PFSK-1 (cell line): ENCODE measurements around the gene RMI1.

Experiments
- FOXP2 ChIP-seq: optimal IDR thresholded peaks from 2 replicates; pipeline ENCODE3; 2011; ENCODE audit warnings: borderline replicate concordance, control low read depth, inconsistent platforms; ENCODE audit not compliant: insufficient read depth; ENCODE audit errors: extremely low read length, extremely low read depth
- POLR2AphosphoS5 ChIP-seq: IDR thresholded peaks from 2 replicates; pipeline ENCODE4 v1.6.1; 2012; ENCODE audit warnings: low read depth, mild to moderate bottlenecking, control low read depth, low read length, moderate library complexity
- SIN3A ChIP-seq: IDR thresholded peaks from 2 replicates; pipeline ENCODE4 v1.6.1; 2012; ENCODE audit warnings: mild to moderate bottlenecking, low read length, moderate library complexity, borderline replicate concordance; ENCODE audit not compliant: insufficient read depth
- TAF1 ChIP-seq: IDR thresholded peaks from 2 replicates; pipeline ENCODE4 v1.6.1; 2012; ENCODE audit warnings: low read length, control low read depth, borderline replicate concordance; ENCODE audit not compliant: insufficient read depth
- TF ChIP-seq, protein P1 (sequence below), 2 experiments: IDR thresholded peaks; 2 replicates each; pipeline versions ENCODE4 v1.6.1 to v1.8.0; 2011 to 2012; ENCODE audit warnings: low read depth in 2 of 2, low read length in 2 of 2, control low read depth in 1 of 2, inconsistent platforms in 1 of 2, mild to moderate bottlenecking in 1 of 2, moderate library complexity in 1 of 2; ENCODE audit not compliant: insufficient read depth in 1 of 2

The RMI1 gene

DNA sequence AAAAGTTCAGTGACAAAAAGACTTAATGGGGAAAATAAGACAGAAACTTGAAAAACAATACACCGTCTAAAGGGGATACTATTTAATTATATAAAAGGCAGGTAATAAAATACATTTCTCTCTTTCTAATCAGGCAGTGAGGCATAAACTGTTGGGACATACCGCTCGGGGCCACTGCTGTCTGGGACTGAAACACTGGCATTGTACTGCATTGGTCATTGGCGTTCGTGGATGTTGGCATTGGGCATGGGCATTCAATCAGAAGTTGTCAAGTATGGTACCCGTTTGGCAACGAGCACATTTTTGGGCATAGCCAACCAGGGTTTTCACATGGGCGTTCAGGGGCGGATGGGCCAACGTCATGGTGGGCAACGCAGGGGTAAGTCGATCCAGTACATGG lies 5.3 kb upstream of the RMI1 start:
- TF ChIP-seq SIN3A = no peak

DNA sequence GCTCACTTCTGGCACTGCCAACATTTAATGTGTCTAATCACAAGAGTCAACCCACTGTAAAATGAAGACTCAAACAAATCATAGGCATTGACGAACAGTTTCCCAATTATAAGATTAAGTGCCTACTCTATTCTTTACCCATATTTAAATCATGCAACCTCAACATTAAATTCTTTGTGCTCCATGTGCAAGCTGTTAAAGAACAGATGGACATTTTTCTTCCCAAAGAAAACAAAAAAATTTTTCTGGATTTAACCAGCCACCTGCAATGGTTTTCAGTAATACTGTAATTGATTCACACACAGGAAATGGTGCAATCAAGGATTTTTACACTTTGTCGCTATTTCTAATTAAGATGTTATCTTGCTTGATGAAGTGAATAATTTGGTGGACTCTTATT lies 4.2 kb upstream of the RMI1 start:
- TF ChIP-seq SIN3A = no peak
- TF ChIP-seq TAF1 = no peak
- TF ChIP-seq POLR2AphosphoS5 = no peak
- no peak for TF ChIP-seq FOXP2
- TF ChIP-seq, protein P1, sequence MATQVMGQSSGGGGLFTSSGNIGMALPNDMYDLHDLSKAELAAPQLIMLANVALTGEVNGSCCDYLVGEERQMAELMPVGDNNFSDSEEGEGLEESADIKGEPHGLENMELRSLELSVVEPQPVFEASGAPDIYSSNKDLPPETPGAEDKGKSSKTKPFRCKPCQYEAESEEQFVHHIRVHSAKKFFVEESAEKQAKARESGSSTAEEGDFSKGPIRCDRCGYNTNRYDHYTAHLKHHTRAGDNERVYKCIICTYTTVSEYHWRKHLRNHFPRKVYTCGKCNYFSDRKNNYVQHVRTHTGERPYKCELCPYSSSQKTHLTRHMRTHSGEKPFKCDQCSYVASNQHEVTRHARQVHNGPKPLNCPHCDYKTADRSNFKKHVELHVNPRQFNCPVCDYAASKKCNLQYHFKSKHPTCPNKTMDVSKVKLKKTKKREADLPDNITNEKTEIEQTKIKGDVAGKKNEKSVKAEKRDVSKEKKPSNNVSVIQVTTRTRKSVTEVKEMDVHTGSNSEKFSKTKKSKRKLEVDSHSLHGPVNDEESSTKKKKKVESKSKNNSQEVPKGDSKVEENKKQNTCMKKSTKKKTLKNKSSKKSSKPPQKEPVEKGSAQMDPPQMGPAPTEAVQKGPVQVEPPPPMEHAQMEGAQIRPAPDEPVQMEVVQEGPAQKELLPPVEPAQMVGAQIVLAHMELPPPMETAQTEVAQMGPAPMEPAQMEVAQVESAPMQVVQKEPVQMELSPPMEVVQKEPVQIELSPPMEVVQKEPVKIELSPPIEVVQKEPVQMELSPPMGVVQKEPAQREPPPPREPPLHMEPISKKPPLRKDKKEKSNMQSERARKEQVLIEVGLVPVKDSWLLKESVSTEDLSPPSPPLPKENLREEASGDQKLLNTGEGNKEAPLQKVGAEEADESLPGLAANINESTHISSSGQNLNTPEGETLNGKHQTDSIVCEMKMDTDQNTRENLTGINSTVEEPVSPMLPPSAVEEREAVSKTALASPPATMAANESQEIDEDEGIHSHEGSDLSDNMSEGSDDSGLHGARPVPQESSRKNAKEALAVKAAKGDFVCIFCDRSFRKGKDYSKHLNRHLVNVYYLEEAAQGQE (IDR thresholded peaks at IDR 0.05; ENCODE audit: insufficient read depth in 1 of 2, low read depth in 2 of 2, low read length in 2 of 2) = no peak

DNA sequence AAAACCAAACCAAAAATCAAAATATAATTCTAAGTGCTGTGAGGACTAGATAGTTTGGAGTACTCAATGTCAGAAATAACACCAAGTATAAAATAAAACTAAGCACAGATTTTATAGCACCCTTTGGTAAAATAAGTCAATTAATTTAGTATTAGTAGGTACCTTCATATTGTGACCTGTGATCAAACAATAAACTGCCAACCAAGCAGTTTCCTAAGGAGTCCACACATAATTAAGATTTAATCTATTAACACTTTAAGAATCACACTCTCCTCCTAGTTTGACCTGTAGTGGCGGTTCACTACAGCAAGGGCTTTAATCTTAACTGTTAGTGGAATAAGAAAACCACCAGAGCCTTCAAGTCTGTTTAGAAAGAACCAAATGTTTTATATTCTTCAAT lies 3.4 kb upstream of the RMI1 start:
- no peak for TF ChIP-seq FOXP2
- TF ChIP-seq, protein P1 (IDR thresholded peaks at IDR 0.05; ENCODE audit: insufficient read depth in 1 of 2, low read depth in 2 of 2, low read length in 2 of 2) = no peak
- TF ChIP-seq POLR2AphosphoS5 = no peak
- no peak for TF ChIP-seq TAF1
- TF ChIP-seq SIN3A = no peak

DNA sequence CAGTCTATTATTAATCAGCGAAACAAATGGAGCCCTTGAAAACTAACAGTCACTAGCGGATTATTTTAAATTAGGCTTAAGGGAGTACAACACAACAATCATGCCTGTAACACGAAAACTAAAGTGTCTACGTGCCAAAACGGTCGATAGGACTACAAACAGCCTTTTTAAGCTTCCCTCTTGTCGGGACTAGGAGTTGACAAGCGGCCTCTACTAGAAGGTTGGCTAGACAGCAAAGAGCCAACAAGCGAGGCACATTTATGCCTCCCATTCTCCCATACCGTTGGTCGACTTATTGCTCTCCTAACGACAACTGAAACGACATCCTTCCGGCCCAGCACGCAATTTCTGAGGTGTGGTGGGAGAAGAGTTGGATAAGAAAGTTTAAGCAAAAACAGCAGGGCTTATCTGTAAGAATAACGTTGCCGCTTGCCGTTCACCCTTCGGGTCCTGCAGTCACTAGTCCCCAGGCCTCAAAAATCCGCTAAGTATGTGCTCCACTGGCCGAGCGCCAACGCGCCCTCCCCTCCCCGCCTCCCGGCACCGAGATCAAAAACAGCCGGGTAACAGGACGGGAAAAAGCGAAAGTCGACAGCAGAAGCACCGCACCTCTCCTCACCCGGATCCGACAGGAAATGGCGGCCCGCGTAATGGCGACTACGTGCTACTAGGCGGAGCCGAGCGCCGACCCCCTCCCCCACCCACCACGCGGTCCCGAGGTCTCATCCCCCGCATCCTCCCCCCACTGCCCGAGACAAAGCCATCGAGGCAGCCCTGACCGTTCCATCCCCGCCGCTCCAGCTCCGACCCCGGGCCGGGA lies 1.4 kb upstream of the RMI1 start:
- TF ChIP-seq TAF1 (peak; percentile 93), SIN3A (peak; percentile 40; the same call in 1 of the 2 replicates), POLR2AphosphoS5 (peak; percentile 53), FOXP2 (peak; percentile 7)
- TF ChIP-seq, protein P1 (IDR thresholded peaks at IDR 0.05; ENCODE audit: insufficient read depth in 1 of 2, low read depth in 2 of 2, low read length in 2 of 2) = no peak

DNA sequence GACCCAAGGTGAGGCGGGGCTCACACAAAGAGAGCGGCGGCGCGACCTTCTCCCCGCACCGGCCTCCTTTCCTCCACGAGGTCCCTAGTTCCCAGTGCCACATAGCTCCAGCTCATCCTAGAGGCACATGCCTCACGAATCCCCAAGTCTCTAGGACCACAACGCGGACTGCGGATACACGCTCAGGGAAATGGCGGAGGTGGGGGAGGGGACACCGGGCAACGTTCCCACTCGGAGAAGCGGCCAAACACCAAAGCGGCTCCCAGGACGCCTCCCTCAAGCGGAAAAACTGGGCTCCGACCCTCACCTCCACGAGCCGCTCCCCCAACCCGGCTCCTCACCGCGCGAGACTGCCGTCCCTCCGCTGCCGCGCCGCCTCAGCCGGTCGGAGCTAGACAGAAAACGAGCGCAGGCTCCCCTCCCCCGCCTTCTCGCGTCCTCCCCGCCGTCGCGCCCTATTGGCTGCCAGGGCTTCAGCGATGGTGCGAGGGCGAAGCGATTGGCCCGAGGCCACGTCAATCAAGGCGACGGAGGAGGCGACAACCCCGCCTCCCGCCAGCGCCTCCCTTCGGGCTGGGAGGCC lies 702 bp upstream of the RMI1 start, which contains the start of gene HNRNPK:
Gene HNRNPK, minus strand, starts transcription at position 404 of the 583 bp plus-strand sequence. CDS start 1,963 bp downstream, outside the sequence.
- TF ChIP-seq TAF1 (peak; percentile 13), FOXP2 (no peak), POLR2AphosphoS5 (no peak; the same call in 1 of the 2 replicates)
- TF ChIP-seq, protein P1 (IDR thresholded peaks at IDR 0.05; ENCODE audit: insufficient read depth in 1 of 2, low read depth in 2 of 2, low read length in 2 of 2) = no peak
